22Rv1 (cell line): ENCODE data around the gene SCO1.

Source experiments
- H3K27ac ChIP-seq: fragments of 450-650 bp; 2 replicates; pipeline ENCODE4 v1.5.1; 2017
- ZFX ChIP-seq: fragments of 450-650 bp; IDR thresholded peaks from 2 replicates; pipeline ENCODE4 v1.6.1; 2017; ENCODE audit warnings: antibody characterized with exemption, borderline replicate concordance
- TF ChIP-seq, protein P1 (sequence below): fragments of 450-650 bp; IDR thresholded peaks from 2 replicates; pipeline ENCODE4 v1.5.1; 2017; ENCODE audit warnings: mild to moderate bottlenecking

The SCO1 gene

DNA sequence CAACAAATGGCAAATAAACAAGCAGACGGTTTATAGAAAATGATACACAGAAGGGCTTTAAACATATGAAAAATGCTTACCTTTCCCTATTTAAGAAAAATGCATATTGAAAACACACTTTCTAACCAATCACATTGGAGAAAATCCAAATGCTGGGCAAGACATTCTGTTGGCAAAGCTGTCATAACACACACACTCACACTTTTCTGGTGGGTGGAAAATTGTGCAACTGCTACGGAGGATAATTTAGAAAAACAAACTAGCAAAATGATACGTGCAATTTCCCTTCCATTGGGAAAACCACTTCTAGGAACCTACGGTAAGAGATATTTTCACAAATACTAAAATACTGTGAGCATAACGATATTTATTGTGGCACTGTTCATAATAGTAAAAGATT, 30.4 kb downstream of the SCO1 start:
- H3K27ac ChIP-seq = no peak overlapping the region
- TF ChIP-seq, protein P1, sequence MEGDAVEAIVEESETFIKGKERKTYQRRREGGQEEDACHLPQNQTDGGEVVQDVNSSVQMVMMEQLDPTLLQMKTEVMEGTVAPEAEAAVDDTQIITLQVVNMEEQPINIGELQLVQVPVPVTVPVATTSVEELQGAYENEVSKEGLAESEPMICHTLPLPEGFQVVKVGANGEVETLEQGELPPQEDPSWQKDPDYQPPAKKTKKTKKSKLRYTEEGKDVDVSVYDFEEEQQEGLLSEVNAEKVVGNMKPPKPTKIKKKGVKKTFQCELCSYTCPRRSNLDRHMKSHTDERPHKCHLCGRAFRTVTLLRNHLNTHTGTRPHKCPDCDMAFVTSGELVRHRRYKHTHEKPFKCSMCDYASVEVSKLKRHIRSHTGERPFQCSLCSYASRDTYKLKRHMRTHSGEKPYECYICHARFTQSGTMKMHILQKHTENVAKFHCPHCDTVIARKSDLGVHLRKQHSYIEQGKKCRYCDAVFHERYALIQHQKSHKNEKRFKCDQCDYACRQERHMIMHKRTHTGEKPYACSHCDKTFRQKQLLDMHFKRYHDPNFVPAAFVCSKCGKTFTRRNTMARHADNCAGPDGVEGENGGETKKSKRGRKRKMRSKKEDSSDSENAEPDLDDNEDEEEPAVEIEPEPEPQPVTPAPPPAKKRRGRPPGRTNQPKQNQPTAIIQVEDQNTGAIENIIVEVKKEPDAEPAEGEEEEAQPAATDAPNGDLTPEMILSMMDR = no peak
- TF ChIP-seq ZFX = no peak

DNA sequence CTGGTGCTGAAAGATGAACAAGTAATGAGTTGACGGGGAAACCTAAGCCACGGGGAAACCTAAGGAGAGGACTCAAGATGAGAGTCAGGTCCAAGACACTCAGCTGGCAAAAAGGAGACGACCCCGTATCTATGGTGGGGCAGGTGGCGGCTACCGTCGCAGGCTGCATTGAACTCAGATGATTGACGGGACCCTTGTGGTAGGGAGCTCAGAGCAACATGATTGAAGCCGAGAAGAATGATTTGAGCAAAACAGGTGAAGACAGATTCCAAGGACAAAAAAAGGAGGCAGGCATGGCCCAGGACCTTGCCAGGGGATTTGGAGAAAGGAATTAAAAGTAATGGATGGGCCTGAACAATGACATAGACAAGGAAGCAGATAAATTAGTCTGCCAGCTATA, 32.8 kb downstream of the SCO1 start:
- TF ChIP-seq, protein P1 = no peak
- no peak overlapping the region for H3K27ac ChIP-seq

DNA sequence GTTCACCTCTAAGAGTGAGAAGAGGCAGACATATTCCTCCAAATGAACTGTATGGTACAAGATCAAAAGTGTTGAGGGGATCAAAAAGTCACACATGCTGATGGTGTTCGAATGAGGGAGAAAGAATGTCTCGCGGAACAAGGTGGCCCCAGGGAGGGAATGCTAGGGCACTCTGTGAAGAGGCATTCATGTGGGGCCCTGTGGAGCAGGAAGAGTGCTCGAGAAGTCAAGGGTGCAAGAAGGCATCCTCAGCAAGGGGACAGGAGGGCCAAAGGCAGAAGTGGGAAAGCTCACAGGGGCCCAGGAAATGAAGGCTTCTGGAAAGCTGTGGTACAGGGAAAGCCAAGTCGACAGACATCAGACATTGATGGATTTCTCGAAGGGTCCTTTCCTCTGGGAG, 34.1 kb downstream of the SCO1 start:
- no peak for TF ChIP-seq ZFX
- H3K27ac ChIP-seq = no peak overlapping the region

DNA sequence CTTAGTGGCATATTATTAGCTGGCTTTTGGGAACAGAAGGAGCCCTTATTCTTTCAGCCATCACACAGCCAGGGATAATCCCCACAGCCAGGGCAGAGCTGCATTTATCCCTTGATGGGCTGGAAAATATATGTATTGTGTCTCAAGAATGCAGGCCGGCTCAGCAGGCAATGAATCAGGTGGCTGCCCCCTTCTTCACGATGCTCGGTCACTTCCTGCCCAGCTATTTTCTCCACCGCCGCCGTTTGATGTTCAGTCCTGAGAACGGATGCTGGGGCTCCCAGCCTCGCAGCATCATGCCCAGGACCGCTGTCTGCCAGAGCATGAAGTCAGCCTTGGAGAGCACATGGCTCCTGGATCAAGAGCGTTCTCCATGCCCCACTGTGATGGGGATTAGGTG, 35.9 kb downstream of the SCO1 start:
- TF ChIP-seq, protein P1 = no peak
- TF ChIP-seq ZFX = no peak
- H3K27ac ChIP-seq = no peak overlapping the region

DNA sequence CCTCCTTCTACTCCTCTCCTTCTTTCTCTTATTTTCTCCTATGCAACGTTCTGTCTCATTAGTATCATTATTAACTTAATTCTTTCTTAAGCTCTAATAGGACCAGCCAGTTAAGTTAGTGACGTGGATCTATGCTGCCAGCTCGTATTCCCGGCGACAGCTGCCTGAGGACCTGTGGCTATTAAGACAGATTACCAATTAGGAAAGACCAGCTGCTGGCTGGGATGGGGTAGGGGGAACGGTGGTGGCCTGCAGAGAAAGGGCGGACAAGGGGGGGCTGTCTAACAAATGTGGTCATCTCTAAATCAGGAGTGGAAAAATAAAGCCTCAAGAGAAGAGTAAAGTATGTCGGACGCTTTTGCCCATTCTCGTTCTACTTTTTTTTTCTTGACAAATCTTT, 39.5 kb downstream of the SCO1 start:
- H3K27ac ChIP-seq = no peak overlapping the region
- no peak for TF ChIP-seq ZFX
- TF ChIP-seq, protein P1 = no peak

DNA sequence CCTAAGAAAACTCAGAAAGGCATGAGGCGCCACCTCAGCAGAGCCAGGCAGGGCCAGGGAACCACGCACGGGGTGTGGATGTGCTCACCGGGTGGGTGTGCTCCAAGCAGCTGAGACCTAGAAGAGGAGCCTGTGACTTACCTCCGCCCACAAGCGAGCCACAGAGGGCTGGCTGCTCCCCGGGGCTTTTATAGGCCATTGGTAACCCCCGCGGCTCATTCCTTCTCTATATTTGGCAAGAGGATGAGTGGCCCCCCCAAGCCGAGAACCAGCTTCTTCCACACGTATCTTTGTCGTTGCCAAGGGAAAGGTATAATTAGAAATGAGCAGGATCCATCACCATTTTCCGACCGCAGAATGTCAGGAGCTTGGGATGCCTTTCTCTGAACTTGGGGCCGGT, 40.2 kb downstream of the SCO1 start, which contains the start of gene MYH3:
Gene MYH3, minus strand, starts transcription at position 162 of the 400 bp plus-strand sequence. CDS start 2,245 bp downstream, outside the sequence.
- TF ChIP-seq, protein P1 = no peak
- no peak for TF ChIP-seq ZFX
- no peak within 1 kb of the TSS for H3K27ac ChIP-seq

DNA sequence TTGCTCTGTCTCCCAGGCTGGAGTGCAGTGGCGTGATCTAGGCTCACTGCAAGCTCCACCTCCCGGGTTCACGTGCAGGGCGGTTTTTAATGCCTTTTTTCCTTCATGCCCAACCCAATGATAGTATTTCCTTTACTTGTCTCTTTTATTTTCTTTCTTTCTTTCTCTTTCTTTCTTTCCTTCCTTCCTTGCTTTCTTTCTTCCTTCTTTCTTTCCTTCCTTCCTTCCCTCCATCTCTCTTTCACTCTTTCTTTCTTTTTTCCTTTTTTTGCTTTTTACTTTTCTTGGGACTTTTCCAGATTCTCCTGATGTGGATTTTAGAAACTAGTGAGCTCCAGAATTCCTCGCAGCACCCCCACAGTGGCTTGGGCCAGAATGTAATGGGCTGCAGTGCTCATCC, 43.3 kb downstream of the SCO1 start:
- no peak overlapping the region for H3K27ac ChIP-seq
- TF ChIP-seq ZFX = no peak
- TF ChIP-seq, protein P1 = no peak

DNA sequence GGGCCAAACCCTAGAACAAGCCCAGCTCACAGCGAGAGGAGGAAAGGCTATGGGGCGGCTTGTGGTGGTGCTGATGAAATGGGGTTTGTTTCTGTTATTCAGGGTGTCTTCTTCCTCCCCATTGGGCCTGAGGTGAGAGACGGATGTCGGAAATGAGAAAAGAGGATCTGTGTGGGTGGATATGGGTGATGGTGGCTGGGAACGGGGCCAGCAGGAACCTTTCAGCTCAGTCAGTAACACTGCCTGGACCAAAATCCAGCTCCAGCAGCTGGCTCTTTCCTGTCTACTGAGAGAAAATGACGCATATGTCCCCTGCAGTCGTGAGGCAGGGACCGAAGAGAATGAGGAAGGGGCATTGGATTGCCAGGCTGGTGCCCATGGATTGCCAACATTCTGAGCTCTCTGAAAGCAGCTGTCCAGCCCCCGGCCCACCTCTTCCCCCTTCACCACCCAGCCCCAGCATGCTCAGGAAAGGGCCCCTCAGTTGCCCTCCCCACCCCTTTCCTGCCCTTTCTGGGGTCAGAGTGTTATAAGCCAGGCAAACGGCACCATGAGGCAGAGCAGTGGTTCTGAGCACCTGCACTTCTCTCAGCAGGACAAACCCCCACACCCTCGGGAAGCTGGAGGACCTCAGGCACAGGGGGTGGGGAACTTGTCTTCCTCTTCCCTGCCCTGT, 44.2 kb downstream of the SCO1 start:
- no peak for TF ChIP-seq ZFX
- TF ChIP-seq, protein P1 = no peak
- no peak overlapping the region for H3K27ac ChIP-seq
